NOMO-1 treated with DMSO at 0.1 percent for 48 hours (cell line): ENCODE measurements around the gene TP63.
"Not testable (repeated sequence)": the region's sequence is repeated elsewhere in the genome, so short reads cannot be mapped to it uniquely, and the experiment has no call there.

Experiments
- DNase-seq: peaks from one replicate; lab custom pipeline; 2025; ENCODE audit not compliant: unreplicated experiment; lab: John Stamatoyannopoulos, UW

Gene TP63

DNA sequence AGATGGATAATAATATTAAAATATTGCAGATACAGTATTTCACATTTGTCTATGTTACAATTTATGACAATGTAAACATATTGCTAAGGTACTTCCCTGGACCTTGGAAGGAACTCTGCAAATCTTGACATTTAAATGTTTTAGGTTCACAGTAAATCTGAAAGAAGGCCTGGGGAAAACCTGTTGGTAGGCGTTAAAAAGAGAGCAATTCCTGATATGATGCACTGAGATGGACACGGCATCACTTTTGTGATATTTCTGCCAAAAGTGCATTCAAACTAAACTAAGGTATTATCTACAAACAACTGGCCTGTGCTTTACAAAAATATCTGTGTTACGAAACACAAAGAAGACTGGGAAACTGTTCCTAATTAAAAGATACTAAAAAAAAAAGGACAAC is 6.1 kb upstream of the TP63 start:
- no peak for DNase-seq

DNA sequence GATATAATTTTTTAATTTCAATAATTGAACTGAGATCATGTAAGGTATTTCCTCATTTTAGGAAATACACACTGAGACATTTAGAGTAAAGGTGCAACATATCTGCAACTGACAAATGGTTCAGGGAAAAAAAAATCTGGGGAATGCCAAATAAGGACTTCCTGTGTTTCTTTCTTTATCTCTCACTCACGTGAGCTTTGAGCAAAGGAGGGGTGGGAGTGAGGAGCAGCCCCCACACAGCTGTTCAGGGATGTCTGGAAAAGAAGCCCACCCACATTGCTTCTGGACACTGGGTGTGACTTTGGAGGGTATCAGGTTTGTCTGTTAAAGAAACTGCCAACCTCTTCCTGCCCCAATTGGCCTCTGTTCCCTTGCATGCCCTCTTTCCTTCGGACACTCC is 5.6 kb upstream of the TP63 start:
- no peak for DNase-seq

DNA sequence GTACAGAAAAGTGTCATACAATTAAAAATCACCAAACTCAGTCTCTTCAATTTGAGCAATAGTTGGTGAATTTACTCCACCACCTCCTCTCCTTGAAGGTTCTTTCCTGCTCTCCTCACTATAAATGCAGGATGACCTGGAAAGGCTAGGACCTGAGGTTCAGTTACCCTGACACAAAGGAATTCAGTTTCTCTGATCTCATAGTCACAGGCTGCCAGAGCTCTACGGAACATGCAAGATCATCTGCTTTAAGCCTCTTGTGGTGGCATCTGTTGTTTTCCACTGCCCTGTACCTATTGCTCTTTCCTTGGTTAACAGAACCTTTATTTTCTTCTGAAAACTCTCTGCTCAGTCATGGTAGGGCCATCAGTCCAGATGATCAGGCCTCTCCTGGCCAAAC is 4.9 kb upstream of the TP63 start:
- no peak for DNase-seq

GRCh38 chr3:189629803-189630455 is 1.3 kb upstream of the TP63 start:
- DNase-seq = peak; percentile 77

GRCh38 chr3:189630767-189631372 is 319 bp upstream of the TP63 start:
- peak; percentile 88 for DNase-seq

DNA sequence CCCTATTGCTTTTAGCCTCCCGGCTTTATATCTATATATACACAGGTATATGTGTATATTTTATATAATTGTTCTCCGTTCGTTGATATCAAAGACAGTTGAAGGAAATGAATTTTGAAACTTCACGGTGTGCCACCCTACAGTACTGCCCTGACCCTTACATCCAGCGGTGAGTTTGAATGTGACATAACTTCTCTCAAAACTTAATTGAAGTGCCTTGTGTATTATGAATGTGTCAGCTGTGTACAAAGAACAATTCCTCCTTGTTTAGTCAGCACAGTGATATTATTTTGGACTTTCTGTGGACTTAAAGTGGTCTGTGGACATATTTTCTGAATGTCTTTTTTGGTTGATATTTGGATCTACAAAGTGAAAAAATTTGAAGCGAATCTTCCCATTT is 220 bp downstream of the TP63 start:
- DNase-seq = peak; percentile 67

DNA sequence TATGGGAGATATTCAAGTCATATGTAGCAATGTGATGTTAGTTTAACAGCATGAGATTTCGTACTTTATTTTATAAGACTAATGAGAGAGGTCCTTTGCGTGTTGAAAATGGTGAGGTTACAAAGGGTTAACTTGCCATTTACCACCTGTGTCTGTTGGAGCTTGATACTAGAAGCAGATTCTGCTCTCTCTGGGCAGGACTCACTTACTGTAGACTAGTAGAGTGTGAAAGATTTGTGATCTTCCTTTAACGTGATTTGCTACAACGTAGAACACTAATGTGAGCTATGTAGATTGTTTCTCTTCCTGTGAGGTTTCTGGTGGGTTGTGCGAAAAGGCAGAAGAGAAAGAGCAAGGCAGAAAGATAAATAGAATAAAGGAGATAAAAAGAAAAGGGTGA is 1.1 kb downstream of the TP63 start:
- no peak for DNase-seq

- DNase-seq = no peak
Observed at GRCh38 chr3:189635339-189635738, 4.2 kb downstream of the TP63 start.

- peak; percentile 16 for DNase-seq
Observed at GRCh38 chr3:189636048-189636447, 4.9 kb downstream of the TP63 start.

DNA sequence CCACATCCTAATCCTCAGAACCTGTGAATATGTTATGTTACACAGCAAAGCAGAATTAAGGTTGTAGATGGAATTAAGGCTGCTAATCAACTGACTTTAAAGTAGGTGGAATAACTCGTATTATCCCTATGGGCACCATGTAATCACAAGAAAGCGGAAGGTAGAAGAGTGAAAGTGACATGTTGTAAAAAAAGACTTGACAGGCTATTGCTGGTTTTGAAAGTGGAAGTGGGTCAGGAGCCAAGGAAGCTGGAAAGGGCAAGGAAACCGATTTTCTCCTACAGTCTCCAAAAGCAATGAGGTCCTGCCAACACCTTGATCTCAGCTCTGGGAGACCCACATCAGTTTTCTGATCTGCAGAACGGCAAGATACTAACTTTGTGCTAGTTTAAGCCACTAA is 6.6 kb downstream of the TP63 start:
- peak; percentile 96 for DNase-seq

DNA sequence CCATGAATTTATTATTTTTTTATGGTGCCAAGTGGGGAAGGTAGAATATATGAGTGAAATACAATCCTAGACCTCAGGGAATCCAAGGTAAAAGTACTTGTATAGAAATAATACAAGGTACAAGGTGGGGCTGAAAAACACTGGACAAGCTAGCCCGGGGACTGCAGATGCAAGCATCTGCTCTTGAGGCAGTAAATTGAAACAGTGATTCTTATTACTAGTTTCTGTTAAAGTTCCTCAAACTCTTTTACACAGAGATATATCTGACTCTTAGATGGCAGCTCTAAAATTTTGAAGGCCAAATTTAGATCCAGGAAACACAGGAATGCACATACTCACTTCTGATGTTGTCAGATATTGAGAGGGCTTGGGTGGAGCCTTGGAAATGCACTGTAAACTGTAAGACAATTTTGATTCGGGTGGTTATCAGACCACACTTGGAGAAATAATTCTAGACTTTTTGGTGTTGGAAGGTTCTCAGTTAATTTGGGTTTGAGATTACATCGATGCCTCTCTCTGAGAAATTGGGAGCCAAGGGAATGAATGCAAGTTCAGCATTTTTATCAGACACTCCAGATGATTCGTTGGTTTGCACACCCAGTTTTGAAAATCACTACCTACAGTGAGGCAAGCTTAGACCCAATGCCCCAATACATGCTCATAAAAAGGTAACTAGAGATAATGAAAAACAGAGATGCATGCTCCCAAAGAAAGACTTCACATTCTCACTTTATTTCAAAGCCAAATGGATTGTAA is 7.3 kb downstream of the TP63 start:
- DNase-seq = peak; percentile 58

- no peak for DNase-seq
Observed at GRCh38 chr3:189641776-189642175, 10.6 kb downstream of the TP63 start.

GRCh38 chr3:189646853-189647542 is 15.8 kb downstream of the TP63 start:
- DNase-seq = no peak

DNA sequence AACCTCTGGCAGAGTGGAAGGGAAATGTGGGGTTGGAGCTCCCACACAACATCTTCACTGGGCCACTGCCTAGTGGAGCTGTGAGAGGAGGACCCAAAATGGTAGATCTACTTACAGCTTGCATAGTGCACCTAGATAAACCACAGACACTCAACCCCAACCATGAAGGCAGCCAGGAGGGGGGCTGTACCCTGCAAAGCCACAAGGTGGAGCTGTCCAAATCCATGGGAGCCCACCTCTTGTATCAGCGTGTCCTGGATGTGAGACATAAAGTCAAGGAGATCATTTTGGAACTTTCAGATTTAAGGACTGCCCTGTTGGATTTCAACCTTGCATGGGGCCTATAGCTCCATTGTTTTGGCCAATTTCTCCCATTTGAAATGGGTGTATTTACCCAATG is 20.9 kb downstream of the TP63 start:
- no peak for DNase-seq

DNA sequence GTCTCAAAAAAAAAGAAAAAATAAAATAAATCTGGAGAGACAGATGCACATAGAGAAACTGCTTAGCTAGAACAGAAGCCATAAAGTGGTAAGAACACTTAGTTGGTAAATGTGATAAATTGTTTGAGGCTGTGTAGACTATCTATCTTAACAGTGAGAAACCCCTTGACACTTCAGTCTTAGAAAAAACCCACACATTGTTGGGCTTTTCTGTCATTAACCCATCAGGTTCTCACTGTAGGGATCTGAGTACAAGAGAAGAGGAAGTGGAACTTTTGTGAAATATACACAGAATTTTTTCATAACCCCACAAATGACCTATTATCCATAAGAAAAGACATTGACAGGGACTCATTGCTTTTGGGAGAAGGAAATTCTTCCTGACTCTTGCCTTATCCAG is 24.4 kb downstream of the TP63 start:
- peak; percentile 90 for DNase-seq

DNA sequence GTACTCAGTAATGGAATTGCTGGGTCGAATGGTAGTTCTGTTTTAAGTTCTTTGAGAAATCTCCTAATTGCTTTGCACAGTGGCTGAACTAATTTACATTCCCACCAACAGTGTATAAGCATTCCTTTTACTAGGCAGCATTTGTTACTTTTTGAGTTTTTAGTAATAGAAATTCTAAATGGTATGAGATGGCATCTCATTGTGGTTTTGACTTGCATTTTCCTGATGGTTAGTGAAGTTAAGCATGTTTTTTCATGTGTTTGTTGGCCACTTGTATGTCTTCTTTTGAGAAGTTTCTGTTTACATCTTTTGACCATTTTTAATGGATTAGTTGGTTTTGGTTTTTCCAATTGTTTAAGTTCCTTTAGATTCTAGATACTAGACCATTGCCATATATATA is 28.4 kb downstream of the TP63 start:
- no peak for DNase-seq

DNA sequence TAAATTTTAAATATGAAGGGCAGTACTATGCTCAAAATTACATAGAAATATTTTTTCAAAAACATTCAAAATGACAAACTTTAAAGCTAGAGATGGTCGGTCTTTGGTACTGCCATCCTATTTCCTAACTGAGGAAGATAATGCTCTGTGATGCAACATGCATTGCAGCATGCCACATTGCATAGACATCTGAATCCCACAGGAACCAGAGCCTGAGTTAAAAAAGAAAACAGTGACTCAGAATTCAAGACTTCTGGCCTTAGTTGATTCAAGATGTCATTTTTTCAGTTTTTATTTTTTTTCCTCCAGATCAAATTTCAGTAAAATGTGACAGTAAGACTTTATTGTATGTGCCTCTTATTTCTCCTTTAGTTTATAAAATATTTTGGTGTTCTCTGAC is 33.1 kb downstream of the TP63 start:
- DNase-seq = peak; percentile 73

DNA sequence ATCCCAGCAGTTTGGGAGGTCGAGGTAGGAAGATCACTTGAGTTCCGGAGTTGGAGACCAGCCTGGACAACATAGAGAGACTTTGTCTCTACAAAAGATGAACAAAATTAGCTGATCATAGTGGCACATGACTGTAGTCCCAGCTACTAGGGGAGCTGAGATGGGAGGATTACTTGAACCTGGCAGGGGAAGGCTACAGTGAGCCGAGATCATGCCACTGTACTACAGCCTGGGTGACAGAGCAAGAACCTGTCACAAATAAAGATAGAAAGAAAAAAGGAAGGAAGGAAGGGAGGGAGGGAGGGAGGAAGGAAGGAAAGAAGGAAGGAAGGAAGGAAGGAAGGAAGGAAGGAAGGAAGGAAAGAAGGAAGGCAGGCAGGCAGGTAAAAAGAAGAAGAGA is 41.2 kb downstream of the TP63 start:
- not testable (repeated sequence) for DNase-seq

DNA sequence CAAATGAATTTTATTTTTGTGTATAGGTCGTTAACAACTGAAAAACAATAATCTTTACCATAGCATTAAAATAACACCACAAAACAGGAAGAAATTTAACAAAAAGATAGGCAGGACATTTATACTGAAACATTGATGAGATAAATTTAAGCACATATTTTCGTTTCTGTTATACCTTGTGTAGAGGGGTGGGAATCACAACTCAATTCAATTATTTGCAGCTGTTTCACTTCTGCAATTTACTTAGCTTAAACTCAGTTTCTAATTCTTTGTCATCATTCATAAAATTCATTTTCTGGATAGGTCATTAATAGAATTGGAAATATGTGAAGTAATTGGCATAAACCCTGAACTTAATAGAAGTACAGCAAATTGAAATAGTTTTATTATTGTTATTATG is 42.3 kb downstream of the TP63 start:
- DNase-seq = no peak

- DNase-seq = no peak
Observed at GRCh38 chr3:189674249-189674913, 43.2 kb downstream of the TP63 start.

- DNase-seq = no peak
Observed at GRCh38 chr3:189677667-189678066, 46.5 kb downstream of the TP63 start.
